OCI-LY7 (cell line): Measurements from ENCODE around the gene ZNF503.

Experiments
- CTCF ChIP-seq: fragments of 200-600 bp; sonication (generic); conservative IDR thresholded peaks from 2 replicates; pipeline ENCODE4 v1.5.1; 2014; ENCODE audit warnings: mild to moderate bottlenecking, antibody characterized with exemption, low read length, moderate library complexity, mixed read lengths
- EZH2phosphoT487 ChIP-seq: fragments of 200-600 bp; sonication (generic); IDR thresholded peaks from 2 replicates; pipeline ENCODE4 v1.6.1; 2018; ENCODE audit warnings: low read depth, borderline replicate concordance, mild to moderate bottlenecking, mixed run types, antibody characterized with exemption, low read length, moderate library complexity, mixed read lengths

GRCh38 chr10:75431180-75432111 lies 29.9 kb upstream of the ZNF503 start, which contains the start of gene LRMDA:
- TF ChIP-seq CTCF: no peak
- no peak for TF ChIP-seq EZH2phosphoT487
